Psoas muscle (tissue), 8 donors: ENCODE measurements around the gene CSTB. TPM values are rescaled to one million over a fixed set of nuclear protein-coding genes. Genes with fewer than 3 reads are reported as not detected.

Experiments used
- ATAC-seq, 4 donors: fragments of 200-7000 bp; cut with Tn5 transposase; one replicate each; pipeline ENCODE4 v1.9.1; 2020; ENCODE audit warnings: moderate library complexity in 3 of 4, mild to moderate bottlenecking in 2 of 4
- DNase-seq, 2 donors: peaks; one replicate each; pipeline ENCODE4 v3.0.0-alpha.2; 2020
- H3K27ac ChIP-seq: fragments of 200-600 bp; one replicate; pipeline ENCODE4 v1.8.0; 2022
- H3K27me3 ChIP-seq, 3 donors: fragments of 200-600 bp in 1 of 3; one replicate each; pipeline versions ENCODE4 v1.6.1 to v1.8.0; 2013 to 2022; ENCODE audit warnings: low read length in 2 of 3, mild to moderate bottlenecking in 2 of 3, moderate library complexity in 1 of 3; ENCODE audit not compliant: insufficient read depth in 3 of 3
- H3K36me3 ChIP-seq, 2 donors: fragments of 200-600 bp in 1 of 2; one replicate each; pipeline versions ENCODE4 v1.6.1 to v1.8.0; 2013 to 2022; ENCODE audit warnings: low read depth in 1 of 2, mild to moderate bottlenecking in 1 of 2, moderate library complexity in 1 of 2; ENCODE audit not compliant: insufficient read depth in 1 of 2
- H3K4me1 ChIP-seq: fragments of 200-600 bp; one replicate; pipeline ENCODE4 v1.8.0; 2022
- H3K4me3 ChIP-seq: fragments of 200-600 bp; one replicate; pipeline ENCODE4 v1.8.0; 2022; ENCODE audit warnings: mild to moderate bottlenecking
- H3K9me3 ChIP-seq: fragments of 200-600 bp; one replicate; pipeline ENCODE4 v1.8.0; 2022
- CTCF ChIP-seq: fragments of 200-600 bp; IDR thresholded peaks from one replicate; pipeline ENCODE4 v1.8.0; 2022; ENCODE audit warnings: antibody characterized with exemption
- WGBS, 3 donors: extraction: QIAGEN DNeasy Blood & Tissue Kit; methylation state at CpG; one replicate each; pipeline versions ENCODE4 v1.1.6 to v1.1.7; 2013; 5-methylcytosine and 5-hydroxymethylcytosine counted together
- intact Hi-C, 2 donors: fragments of 100-400 bp; cut with DNase I; formaldehyde crosslinking; loops; one replicate each; pipeline versions ENCODE4 v1.11.0 to v1.14.2; 2022
- polyA plus RNA-seq, 3 donors: library from polyadenylated mRNA; stranded (reverse); fragments of 200-250 nt; gene quantifications; one replicate each; pipeline ENCODE4 v1.2.3, GENCODE V29; 2013
- total RNA-seq, 4 donors: library from RNA; stranded (reverse); fragmentation: NEBNext Ultra II Directional in 2 of 4; extraction: Animal tissue kit (Norgen Biotek cat#: 25700) in 2 of 4; gene quantifications; one replicate each; pipeline versions ENCODE4 v1.2.1 to v1.2.4, GENCODE V29; 2021 to 2023
- donor health status: healthy with polysubstance abuse.
- donor health status: DM: no; HTN: no; CAD: no; lungs with moderate emphysema.
- donor health status: Bipolar disorder and iron deficiency.
- donor health status: healthy.
- donor health status: DM: yes; HTN: yes; CAD: no.
- donor health status: DM: no; HTN: no; CAD: no.
- donor health status: DM: no; HTN: no; CAD: no.
- donor health status: DM: yes; HTN: yes; CAD: no.

CSTB gene
- total and polyA plus RNA-seq, 7 donors: 16.0 to 35.2 (median 21.3) TPM

DNA sequence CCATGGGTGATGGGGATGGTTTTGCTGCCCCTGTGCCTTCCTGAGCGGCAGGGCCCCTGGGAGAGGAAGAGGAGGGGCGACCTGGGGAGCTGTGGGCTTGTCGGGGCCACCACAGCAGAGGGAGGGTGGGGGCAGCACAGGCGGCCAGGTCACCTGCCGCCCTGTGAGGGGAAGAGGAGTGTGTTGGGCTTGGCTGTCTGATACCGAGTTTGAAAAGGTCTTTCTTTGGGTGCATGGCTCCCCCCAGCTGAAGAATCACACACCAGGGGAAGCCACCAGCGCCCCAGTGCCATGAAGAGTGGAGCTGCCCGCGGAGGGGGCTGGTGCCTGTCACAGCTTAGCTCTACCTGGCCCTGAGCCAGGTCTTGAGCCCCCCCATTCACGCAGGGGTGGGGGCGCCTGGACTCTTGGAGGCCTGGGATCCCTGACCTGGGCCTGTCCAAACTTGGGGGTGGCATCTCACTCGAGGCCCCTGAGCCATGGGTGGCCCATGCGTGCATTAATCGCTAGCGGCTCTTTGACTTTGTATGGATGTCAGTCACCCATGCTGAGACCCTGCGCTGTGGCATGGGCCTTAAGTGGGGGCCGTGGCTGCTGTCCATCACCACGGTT lies 26.4 kb downstream of the CSTB start:
- DNase-seq (peak in 1 of 2 donors; percentile 42), ATAC-seq (peak in 1 of 4 donors; percentile 22)
- WGBS, 3 donors: 89 to 93% (median 92%) methylated on average over 16 to 18 of the region's 18 CpGs
- no peak for TF ChIP-seq CTCF
- H3K4me3 ChIP-seq: no peak overlapping the region
- H3K9me3 ChIP-seq: no peaks in the 10 kb centered on the region
- H3K36me3 ChIP-seq: peaks cover 14 to 82% of the 10 kb centered on the region in 2 donors
- intact Hi-C loops: loop anchor here in 1 of 2 donors (10.0 kb wide), 1 partner anchor 65 kb away; no protein-coding TSS in a partner anchor
- no peaks in the 10 kb centered on the region for H3K4me1 ChIP-seq
- H3K27ac ChIP-seq: no peak overlapping the region
- H3K27me3 ChIP-seq: no peaks in the 10 kb centered on the region

DNA sequence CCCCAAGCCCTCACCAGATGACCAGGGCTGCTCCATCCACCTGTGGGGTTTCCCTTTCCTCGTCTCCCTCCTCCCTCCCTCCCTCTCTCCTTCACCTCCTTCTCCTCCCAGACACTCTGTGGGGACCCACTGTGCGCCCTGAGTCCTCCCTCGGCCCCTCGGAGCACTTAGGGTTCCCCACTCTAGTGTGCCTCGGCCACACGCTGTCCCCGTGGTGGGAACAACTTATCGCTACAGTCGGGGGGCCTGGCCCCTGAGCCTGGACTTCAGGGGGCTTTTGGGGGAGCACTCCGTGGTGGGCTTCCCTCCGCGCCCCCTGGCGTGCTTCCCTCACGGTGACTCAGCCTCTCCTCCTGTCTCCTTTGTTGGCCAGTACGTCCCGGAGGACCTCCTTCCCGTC lies 27.5 kb downstream of the CSTB start:
- no peaks in the 10 kb centered on the region for H3K27me3 ChIP-seq
- intact Hi-C loops: no loop called here
- H3K9me3 ChIP-seq: no peaks in the 10 kb centered on the region
- ATAC-seq (no peak), DNase-seq (no peak)
- no peak overlapping the region for H3K27ac ChIP-seq
- no peak for TF ChIP-seq CTCF
- 94 to 96% (median 94%) methylated on average over 17 of the region's 17 CpGs for WGBS, 3 donors
- peaks cover 7 to 82% of the 10 kb centered on the region in 2 donors for H3K36me3 ChIP-seq
- no peak overlapping the region for H3K4me3 ChIP-seq
- H3K4me1 ChIP-seq: no peaks in the 10 kb centered on the region

DNA sequence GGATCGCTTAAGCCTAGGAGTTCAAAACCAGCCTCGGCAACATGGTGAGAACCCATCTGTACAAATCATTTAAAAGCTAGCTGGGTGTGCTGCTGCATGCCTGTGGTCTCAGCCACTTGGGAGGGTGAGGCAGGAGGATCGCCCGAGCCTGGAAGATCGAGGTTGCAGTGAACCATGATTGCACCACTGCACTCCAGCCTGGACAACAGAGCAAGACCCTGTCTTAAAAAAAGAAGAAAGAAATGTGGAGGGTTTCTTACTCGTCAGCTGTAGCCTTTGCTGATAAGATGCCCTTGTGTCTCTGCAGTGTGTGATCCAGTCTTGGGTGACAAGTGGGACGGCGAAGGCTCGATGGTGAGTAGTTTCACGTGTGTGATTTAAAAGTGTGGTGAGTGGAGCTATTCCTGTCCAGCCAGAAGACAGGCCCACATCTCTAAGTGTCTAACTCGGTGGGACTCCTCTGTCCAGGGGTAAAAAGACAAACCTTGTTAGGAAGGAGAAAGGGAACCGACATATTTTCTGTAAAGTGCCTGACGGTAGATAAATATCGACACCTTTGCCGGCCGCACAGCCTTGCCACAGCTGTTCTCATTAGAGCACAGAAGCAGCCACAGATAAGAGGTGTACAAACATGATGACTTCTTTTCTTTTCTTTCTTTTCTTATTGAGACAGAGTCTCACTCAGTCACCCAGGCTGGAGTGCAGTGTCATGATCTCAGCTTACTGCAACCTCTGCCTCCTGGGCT lies 30.2 kb downstream of the CSTB start:
- intact Hi-C loops: no loop called here
- H3K9me3 ChIP-seq: no peaks in the 10 kb centered on the region
- no peaks in the 10 kb centered on the region for H3K27me3 ChIP-seq
- TF ChIP-seq CTCF: no peak
- H3K27ac ChIP-seq: no peak overlapping the region
- no peak for DNase-seq
- H3K4me3 ChIP-seq: no peak overlapping the region
- ATAC-seq: no peak
- 92 to 95% (median 93%) methylated on average over 16 of the region's 16 CpGs for WGBS, 3 donors
- no peaks in the 10 kb centered on the region for H3K4me1 ChIP-seq
- H3K36me3 ChIP-seq: peaks cover 3 to 69% of the 10 kb centered on the region in 2 donors

DNA sequence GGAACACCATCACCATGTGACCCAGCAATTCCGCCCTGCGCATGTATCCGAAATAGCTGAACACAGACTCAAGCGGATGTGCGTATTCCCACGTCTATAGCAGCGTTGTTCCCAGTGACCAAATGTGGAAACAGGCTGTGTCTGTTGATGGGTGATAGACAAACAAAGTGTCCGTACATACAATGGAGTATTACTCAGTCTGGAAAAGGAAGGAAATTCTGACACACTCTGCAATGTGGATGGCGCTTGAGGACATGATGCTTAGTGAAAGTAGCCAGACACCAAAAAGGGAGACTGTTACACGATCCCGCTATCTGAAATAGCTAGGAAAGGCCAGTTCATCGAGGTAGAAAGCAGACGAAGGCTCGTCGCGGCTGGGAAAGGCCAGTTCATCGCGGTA lies 31.4 kb downstream of the CSTB start:
- no peak for TF ChIP-seq CTCF
- ATAC-seq (no peak), DNase-seq (no peak)
- no peaks in the 10 kb centered on the region for H3K4me1 ChIP-seq
- WGBS, 3 donors: 97 to 98% (median 97%) methylated on average over 18 of the region's 18 CpGs
- intact Hi-C loops: no loop called here
- H3K27ac ChIP-seq: no peak overlapping the region
- peaks cover 3 to 65% of the 10 kb centered on the region in 2 donors for H3K36me3 ChIP-seq
- H3K4me3 ChIP-seq: no peak overlapping the region
- no peaks in the 10 kb centered on the region for H3K27me3 ChIP-seq
- H3K9me3 ChIP-seq: no peaks in the 10 kb centered on the region
